NCI-H748 (cell line): ENCODE results near the gene VOPP1.

ENCODE experiments used
- DNase-seq: peaks from one replicate; lab custom pipeline; 2025; ENCODE audit not compliant: unreplicated experiment; lab: John Stamatoyannopoulos, UW

The VOPP1 gene

GRCh38 chr7:55557666-55558188 is 14.6 kb downstream of the VOPP1 start:
- DNase-seq = no peak

- DNase-seq = no peak
Measured at GRCh38 chr7:55556492-55556891, 15.8 kb downstream of the VOPP1 start.

GRCh38 chr7:55556031-55556430 is 16.3 kb downstream of the VOPP1 start:
- no peak for DNase-seq

GRCh38 chr7:55555160-55555559 is 17.1 kb downstream of the VOPP1 start:
- DNase-seq = no peak

GRCh38 chr7:55554038-55554437 is 18.3 kb downstream of the VOPP1 start:
- DNase-seq = no peak

- DNase-seq = no peak
Measured at GRCh38 chr7:55553024-55553345, 19.3 kb downstream of the VOPP1 start.

- DNase-seq = no peak
Measured at GRCh38 chr7:55552320-55553023, 19.8 kb downstream of the VOPP1 start.

- DNase-seq = no peak
Measured at GRCh38 chr7:55550841-55551537, 21.3 kb downstream of the VOPP1 start.

- DNase-seq = peak; percentile 48
Measured at GRCh38 chr7:55550010-55550663, 22.2 kb downstream of the VOPP1 start.

GRCh38 chr7:55549457-55549856 is 22.8 kb downstream of the VOPP1 start:
- DNase-seq = peak; percentile 20

GRCh38 chr7:55548295-55548731 is 24.0 kb downstream of the VOPP1 start:
- DNase-seq = no peak

- no peak for DNase-seq
Measured at GRCh38 chr7:55546814-55547213, 25.5 kb downstream of the VOPP1 start.

- no peak for DNase-seq
Measured at GRCh38 chr7:55545496-55545895, 26.8 kb downstream of the VOPP1 start.

- no peak for DNase-seq
Measured at GRCh38 chr7:55540226-55540858, 32.0 kb downstream of the VOPP1 start.

GRCh38 chr7:55539380-55539779 is 32.9 kb downstream of the VOPP1 start:
- DNase-seq = no peak

- no peak for DNase-seq
Measured at GRCh38 chr7:55538538-55538937, 33.8 kb downstream of the VOPP1 start.

GRCh38 chr7:55537458-55537990 is 34.8 kb downstream of the VOPP1 start:
- DNase-seq = no peak

GRCh38 chr7:55536619-55537457 is 35.5 kb downstream of the VOPP1 start:
- DNase-seq = no peak

- no peak for DNase-seq
Measured at GRCh38 chr7:55535617-55536016, 36.7 kb downstream of the VOPP1 start.

- DNase-seq = no peak
Measured at GRCh38 chr7:55534916-55535590, 37.2 kb downstream of the VOPP1 start.
